DMS 273 treated with DMSO at 0.1 percent for 48 hours (cell line): ENCODE measurements around the gene CD9.

Source experiments
- DNase-seq: peaks from one replicate; lab custom pipeline; 2025; lab: John Stamatoyannopoulos, UW

The CD9 gene

GRCh38 chr12:6275928-6276887 lies 76.0 kb downstream of the CD9 start:
- DNase-seq, result no peak

- DNase-seq, result no peak
These were observed 76.9 kb downstream of the CD9 start for GRCh38 chr12:6276956-6277620.

- DNase-seq, result no peak
These were observed 77.8 kb downstream of the CD9 start for GRCh38 chr12:6277982-6278438.

- DNase-seq, result peak; percentile 13
These were observed 78.4 kb downstream of the CD9 start for GRCh38 chr12:6278439-6279255.

- no peak for DNase-seq
These were observed 79.0 kb downstream of the CD9 start for GRCh38 chr12:6279256-6279628.

- no peak for DNase-seq
These were observed 79.4 kb downstream of the CD9 start for GRCh38 chr12:6279631-6280030.

- DNase-seq, result no peak
These were observed 79.9 kb downstream of the CD9 start for GRCh38 chr12:6280053-6280469.

- no peak for DNase-seq
These were observed 80.5 kb downstream of the CD9 start for GRCh38 chr12:6280672-6281071.

GRCh38 chr12:6281081-6281809 lies 81.0 kb downstream of the CD9 start:
- no peak for DNase-seq

- no peak for DNase-seq
These were observed 82.2 kb downstream of the CD9 start for GRCh38 chr12:6282453-6282840.

GRCh38 chr12:6284273-6284672 lies 84.1 kb downstream of the CD9 start:
- no peak for DNase-seq

- DNase-seq, result peak; percentile 14
These were observed 84.9 kb downstream of the CD9 start for GRCh38 chr12:6285063-6285477.

GRCh38 chr12:6285532-6286306 lies 85.5 kb downstream of the CD9 start:
- no peak for DNase-seq
